Neural cell (in vitro differentiated cells): ENCODE measurements around the gene PRMT2. TPM values are rescaled to one million over a fixed set of nuclear protein-coding genes. Genes with fewer than 3 reads are reported as not detected.

Experiments
- H2AFZ ChIP-seq: fragments of 200-600, 300-800 bp; sonication (generic), shearing (Covaris generic); 2 replicates; pipeline ENCODE4 v1.6.0; 2014; ENCODE audit warnings: low read depth, mild to moderate bottlenecking, antibody characterized with exemption, low read length, moderate library complexity
- H3F3A ChIP-seq: fragments of 200-600 bp; shearing (Covaris generic); 2 replicates; pipeline ENCODE4 v1.6.1; 2016; ENCODE audit warnings: mild to moderate bottlenecking, moderate library complexity, mixed read lengths, antibody characterized with exemption, low read length; ENCODE audit not compliant: insufficient read depth, poor library complexity, severe bottlenecking
- H3K27ac ChIP-seq: fragments of 200-600, 300-800 bp; sonication (generic), shearing (Covaris generic); 2 replicates; pipeline ENCODE4 v1.5.1; 2014; ENCODE audit warnings: mild to moderate bottlenecking, low read length, moderate library complexity
- H3K27me3 ChIP-seq: fragments of 300-800, 200-600 bp; sonication (generic), shearing (Covaris generic); 2 replicates; pipeline ENCODE4 v1.6.0; 2014; ENCODE audit warnings: mild to moderate bottlenecking, low read depth, low read length, moderate library complexity; ENCODE audit not compliant: insufficient read depth
- H3K36me3 ChIP-seq: fragments of 300-800, 200-600 bp; sonication (generic), shearing (Covaris generic); 2 replicates; pipeline ENCODE4 v1.5.1; 2014; ENCODE audit warnings: mild to moderate bottlenecking, antibody characterized with exemption, low read length, moderate library complexity; ENCODE audit not compliant: insufficient read depth
- H3K4me2 ChIP-seq: fragments of 300-800, 200-600 bp; sonication (generic), shearing (Covaris generic); 2 replicates; pipeline ENCODE4 v1.6.0; 2014; ENCODE audit warnings: mild to moderate bottlenecking, low read length
- H3K4me3 ChIP-seq: fragments of 300-800, 200-600 bp; sonication (generic), shearing (Covaris generic); 2 replicates; pipeline ENCODE4 v1.5.1; 2014; ENCODE audit warnings: mild to moderate bottlenecking, low read length, moderate library complexity
- H3K79me2 ChIP-seq: fragments of 200-600 bp; shearing (Covaris generic); replicated peaks from 2 replicates; pipeline ENCODE4 v1.6.0; 2014; ENCODE audit warnings: mild to moderate bottlenecking, low read length, moderate library complexity; ENCODE audit not compliant: insufficient read depth
- H3K9ac ChIP-seq: fragments of 300-800, 200-600 bp; sonication (generic), shearing (Covaris generic); 2 replicates; pipeline ENCODE4 v1.6.1; 2016; ENCODE audit warnings: mild to moderate bottlenecking, low read length, mixed read lengths
- H3K9me2 ChIP-seq: fragments of 200-600 bp; shearing (Covaris generic); 2 replicates; pipeline ENCODE4 v1.6.1; 2016; ENCODE audit warnings: mild to moderate bottlenecking, low read length, mixed read lengths; ENCODE audit not compliant: insufficient read depth
- H3K9me3 ChIP-seq: fragments of 200-600, 300-800 bp; sonication (generic), shearing (Covaris generic); 2 replicates; pipeline ENCODE4 v1.6.1; 2016; ENCODE audit warnings: mild to moderate bottlenecking, mixed run types, low read length, moderate library complexity, mixed read lengths
- H4K20me1 ChIP-seq: fragments of 200-600 bp; shearing (Covaris generic); 2 replicates; pipeline ENCODE4 v1.6.1; 2016; ENCODE audit warnings: mild to moderate bottlenecking, mixed run types; ENCODE audit not compliant: insufficient read depth
- CTCF ChIP-seq: fragments of 450-650 bp; IDR thresholded peaks from 2 replicates; pipeline ENCODE4 v1.5.1; 2014; ENCODE audit warnings: antibody characterized with exemption, mild to moderate bottlenecking, moderate library complexity; ENCODE audit not compliant: poor library complexity, severe bottlenecking
- EP300 ChIP-seq: fragments of 450-650 bp; conservative IDR thresholded peaks from 2 replicates; pipeline ENCODE4 v1.6.1; 2014; ENCODE audit warnings: antibody characterized with exemption, mild to moderate bottlenecking, moderate library complexity; ENCODE audit not compliant: poor library complexity, severe bottlenecking
- EZH2 ChIP-seq: fragments of 200-600, 300-800 bp; shearing (Covaris generic), sonication (generic); IDR thresholded peaks from 2 replicates; pipeline ENCODE4 v1.6.1; 2014; ENCODE audit warnings: antibody characterized with exemption, low read length, borderline replicate concordance, mild to moderate bottlenecking; ENCODE audit not compliant: insufficient read depth, poor library complexity, severe bottlenecking
- MXI1 ChIP-seq: fragments of 450-650 bp; conservative IDR thresholded peaks from 2 replicates; pipeline ENCODE4 v1.6.1; 2014; ENCODE audit warnings: antibody characterized with exemption, mild to moderate bottlenecking; ENCODE audit not compliant: poor library complexity, severe bottlenecking
- POLR2AphosphoS5 ChIP-seq: IDR thresholded peaks from 2 replicates; pipeline ENCODE4 v1.6.1; 2012
- RAD21 ChIP-seq: fragments of 450-650 bp; conservative IDR thresholded peaks from 2 replicates; pipeline ENCODE4 v1.6.1; 2014; ENCODE audit warnings: antibody characterized with exemption, mild to moderate bottlenecking, moderate library complexity
- REST ChIP-seq: IDR thresholded peaks from 2 replicates; pipeline ENCODE4 v1.6.1; 2012; ENCODE audit warnings: borderline replicate concordance
- SMC3 ChIP-seq: fragments of 450-650 bp; conservative IDR thresholded peaks from 2 replicates; pipeline ENCODE4 v1.6.1; 2014; ENCODE audit warnings: antibody characterized with exemption, mild to moderate bottlenecking, moderate library complexity; ENCODE audit not compliant: poor library complexity
- TAF1 ChIP-seq: IDR thresholded peaks from 2 replicates; pipeline ENCODE4 v1.6.1; 2012; ENCODE audit warnings: low read depth
- polyA plus RNA-seq: library from polyadenylated mRNA; depleted of rRNA; stranded (reverse); fragments of >200 nt; gene quantifications from 2 replicates; pipeline ENCODE4 v1.2.3, GENCODE V29; 2014

PRMT2 gene
- polyA plus RNA-seq, 1 donor from 2014 or later, result 313 TPM

- H3K36me3 ChIP-seq, result peaks cover 33% of the 10 kb centered on the region
- peaks cover 4% of the 10 kb centered on the region for H3K9me3 ChIP-seq
- no peaks in the 10 kb centered on the region for H4K20me1 ChIP-seq
- no peak overlapping the region for H2AFZ ChIP-seq
- H3K9me2 ChIP-seq, result no peaks in the 10 kb centered on the region
- no peak overlapping the region for H3K9ac ChIP-seq
- H3K27me3 ChIP-seq, result no peaks in the 10 kb centered on the region
- TF ChIP-seq POLR2AphosphoS5, result no peak
- no peak for TF ChIP-seq REST
- no peak for TF ChIP-seq SMC3
- no peak for TF ChIP-seq MXI1
- TF ChIP-seq CTCF, result no peak
- TF ChIP-seq EP300, result no peak
- no peak for TF ChIP-seq TAF1
- TF ChIP-seq RAD21, result no peak
- TF ChIP-seq EZH2, result no peak
- H3F3A ChIP-seq, result no peaks in the 10 kb centered on the region
- H3K27ac ChIP-seq, result no peak overlapping the region
- H3K79me2 ChIP-seq, result peaks cover 4% of the 10 kb centered on the region
- no peak overlapping the region for H3K4me2 ChIP-seq
- H3K4me3 ChIP-seq, result no peak overlapping the region
Measured at GRCh38 chr21:46651121-46651520, 15.6 kb downstream of the PRMT2 start.

- TF ChIP-seq POLR2AphosphoS5, result no peak
- no peak for TF ChIP-seq SMC3
- no peak for TF ChIP-seq CTCF
- no peak for TF ChIP-seq EZH2
- TF ChIP-seq REST, result no peak
- TF ChIP-seq EP300, result no peak
- TF ChIP-seq TAF1, result no peak
- no peak for TF ChIP-seq RAD21
- TF ChIP-seq MXI1, result no peak
- H3K36me3 ChIP-seq, result peaks cover 48% of the 10 kb centered on the region
Measured at GRCh38 chr21:46655230-46655629, 19.8 kb downstream of the PRMT2 start.

More at GRCh38 chr21:46655230-46655629, 19.8 kb downstream of the PRMT2 start:
- H3K27me3 ChIP-seq, result no peaks in the 10 kb centered on the region
- H4K20me1 ChIP-seq, result no peaks in the 10 kb centered on the region
- H3K9me2 ChIP-seq, result no peaks in the 10 kb centered on the region
- H2AFZ ChIP-seq, result no peak overlapping the region
- H3K79me2 ChIP-seq, result no peaks in the 10 kb centered on the region
- peaks cover 4% of the 10 kb centered on the region for H3K9me3 ChIP-seq
- no peaks in the 10 kb centered on the region for H3F3A ChIP-seq
- no peak overlapping the region for H3K4me2 ChIP-seq
- H3K27ac ChIP-seq, result no peak overlapping the region
- no peak overlapping the region for H3K9ac ChIP-seq
- H3K4me3 ChIP-seq, result no peak overlapping the region
